Ishikawa (cell line): ENCODE measurements around the gene SAFB.

Experiments
- CEBPB ChIP-seq: IDR thresholded peaks from 2 replicates; pipeline ENCODE4 v1.6.1; 2012
- CREB1 ChIP-seq: IDR thresholded peaks from 2 replicates; pipeline ENCODE4 v1.6.1; 2012; ENCODE audit warnings: low read depth
- EGR1 ChIP-seq: IDR thresholded peaks from 2 replicates; pipeline ENCODE4 v1.6.1; 2012
- EP300 ChIP-seq: IDR thresholded peaks from 2 replicates; pipeline ENCODE4 v1.6.1; 2012; ENCODE audit warnings: borderline replicate concordance
- FOXM1 ChIP-seq: IDR thresholded peaks from 2 replicates; pipeline ENCODE4 v1.6.1; 2012; ENCODE audit warnings: low read depth, borderline replicate concordance
- MAX ChIP-seq: IDR thresholded peaks from 2 replicates; pipeline ENCODE4 v1.6.1; 2012
- NFIC ChIP-seq: IDR thresholded peaks from 2 replicates; pipeline ENCODE4 v1.6.1; 2012
- RAD21 ChIP-seq: IDR thresholded peaks from 2 replicates; pipeline ENCODE4 v1.6.1; 2012; ENCODE audit warnings: low read depth
- REST ChIP-seq: IDR thresholded peaks from 2 replicates; pipeline ENCODE4 v1.6.1; 2012; ENCODE audit warnings: low read depth, mild to moderate bottlenecking
- TAF1 ChIP-seq: IDR thresholded peaks from 2 replicates; pipeline ENCODE4 v1.6.1; 2012; ENCODE audit warnings: low read depth, mild to moderate bottlenecking
- TCF12 ChIP-seq: IDR thresholded peaks from 2 replicates; pipeline ENCODE4 v1.6.1; 2012; ENCODE audit warnings: low read depth
- TEAD4 ChIP-seq: IDR thresholded peaks from 2 replicates; pipeline ENCODE4 v1.6.1; 2012
- USF1 ChIP-seq: IDR thresholded peaks from 2 replicates; pipeline ENCODE4 v1.6.1; 2012
- YY1 ChIP-seq: IDR thresholded peaks from 2 replicates; pipeline ENCODE4 v1.6.1; 2012; ENCODE audit warnings: low read depth
- ZBTB7A ChIP-seq: IDR thresholded peaks from 2 replicates; pipeline ENCODE4 v1.6.1; 2012; ENCODE audit warnings: low read depth

Gene SAFB

GRCh38 chr19:5661483-5661882 is 38.6 kb downstream of the SAFB start:
- TF ChIP-seq TAF1 = no peak
- no peak for TF ChIP-seq MAX
- no peak for TF ChIP-seq USF1
- TF ChIP-seq NFIC = no peak
- TF ChIP-seq TCF12 = no peak
- no peak for TF ChIP-seq CREB1
- TF ChIP-seq EP300 = no peak

GRCh38 chr19:5663904-5664303 is 41.0 kb downstream of the SAFB start:
- TF ChIP-seq TAF1 = no peak
- no peak for TF ChIP-seq TCF12
- TF ChIP-seq TEAD4 = no peak
- TF ChIP-seq REST = no peak
- TF ChIP-seq EGR1 = no peak
- no peak for TF ChIP-seq EP300
- TF ChIP-seq YY1 = no peak
- TF ChIP-seq NFIC = no peak
- no peak for TF ChIP-seq CEBPB
- TF ChIP-seq CREB1 = no peak
- TF ChIP-seq MAX = no peak
- TF ChIP-seq ZBTB7A = no peak
- TF ChIP-seq USF1 = no peak
- TF ChIP-seq FOXM1 = no peak

- TF ChIP-seq TEAD4 (no peak), EGR1 (no peak), TAF1 (no peak), FOXM1 (no peak), CEBPB (no peak)
These were observed 41.6 kb downstream of the SAFB start for GRCh38 chr19:5664515-5664914.

- TF ChIP-seq ZBTB7A = no peak
- TF ChIP-seq YY1 = no peak
- no peak for TF ChIP-seq CREB1
- no peak for TF ChIP-seq RAD21
- TF ChIP-seq REST = no peak
These were observed 43.1 kb downstream of the SAFB start for GRCh38 chr19:5665781-5666513.

GRCh38 chr19:5666921-5667610 is 44.2 kb downstream of the SAFB start:
- TF ChIP-seq TEAD4 (no peak), CREB1 (no peak), RAD21 (no peak), FOXM1 (no peak), USF1 (no peak), REST (no peak), EGR1 (no peak), TCF12 (no peak), EP300 (no peak), TAF1 (no peak), MAX (no peak), ZBTB7A (no peak), YY1 (no peak), CEBPB (no peak), NFIC (no peak)
